Body of pancreas (tissue), 4 donors: ENCODE results near the gene CNTD1.
"Not testable (repeated sequence)": the region's sequence is repeated elsewhere in the genome, so short reads cannot be mapped to it uniquely, and the experiment has no call there.

Experiments used
- POLR2A ChIP-seq, 3 donors: fragments of 450-650 bp; IDR thresholded peaks; one replicate each; pipeline ENCODE4 v1.6.1; 2016; ENCODE audit warnings: antibody characterized with exemption in 3 of 3, mild to moderate bottlenecking in 2 of 3
- TF ChIP-seq, protein P1 (sequence below), 7 experiments: fragments of 450-650 bp in 4 of 7; fragments of 200-600 bp in 3 of 7; sonication (generic) in 3 of 7; IDR thresholded peaks; one replicate each; pipeline ENCODE4 v1.5.1; 2016 to 2019; ENCODE audit warnings: antibody characterized with exemption in 7 of 7

GRCh38 chr17:42768006-42768405 lies 30.7 kb upstream of the CNTD1 start:
- TF ChIP-seq, protein P1, sequence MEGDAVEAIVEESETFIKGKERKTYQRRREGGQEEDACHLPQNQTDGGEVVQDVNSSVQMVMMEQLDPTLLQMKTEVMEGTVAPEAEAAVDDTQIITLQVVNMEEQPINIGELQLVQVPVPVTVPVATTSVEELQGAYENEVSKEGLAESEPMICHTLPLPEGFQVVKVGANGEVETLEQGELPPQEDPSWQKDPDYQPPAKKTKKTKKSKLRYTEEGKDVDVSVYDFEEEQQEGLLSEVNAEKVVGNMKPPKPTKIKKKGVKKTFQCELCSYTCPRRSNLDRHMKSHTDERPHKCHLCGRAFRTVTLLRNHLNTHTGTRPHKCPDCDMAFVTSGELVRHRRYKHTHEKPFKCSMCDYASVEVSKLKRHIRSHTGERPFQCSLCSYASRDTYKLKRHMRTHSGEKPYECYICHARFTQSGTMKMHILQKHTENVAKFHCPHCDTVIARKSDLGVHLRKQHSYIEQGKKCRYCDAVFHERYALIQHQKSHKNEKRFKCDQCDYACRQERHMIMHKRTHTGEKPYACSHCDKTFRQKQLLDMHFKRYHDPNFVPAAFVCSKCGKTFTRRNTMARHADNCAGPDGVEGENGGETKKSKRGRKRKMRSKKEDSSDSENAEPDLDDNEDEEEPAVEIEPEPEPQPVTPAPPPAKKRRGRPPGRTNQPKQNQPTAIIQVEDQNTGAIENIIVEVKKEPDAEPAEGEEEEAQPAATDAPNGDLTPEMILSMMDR (IDR thresholded peaks at IDR 0.05): not testable (repeated sequence)
- TF ChIP-seq POLR2A (IDR thresholded peaks at IDR 0.05): not testable (repeated sequence)
